Stimulated activated naive CD4-positive, alpha-beta T cell (primary cell): Measurements from ENCODE around the gene TREH.

Source experiments
- DNase-seq, 6 experiments: peaks; one replicate each; lab custom pipeline; 2025; lab: John Stamatoyannopoulos, UW

TREH gene

GRCh38 chr11:118629761-118630661 lies 49.4 kb downstream of the TREH start:
- no peak for DNase-seq

GRCh38 chr11:118628861-118629549 lies 50.4 kb downstream of the TREH start:
- no peak for DNase-seq

- DNase-seq, result no peak
These were observed 51.0 kb downstream of the TREH start for GRCh38 chr11:118628432-118628831.

GRCh38 chr11:118628031-118628430 lies 51.4 kb downstream of the TREH start:
- DNase-seq, result no peak

- no peak for DNase-seq
These were observed 51.9 kb downstream of the TREH start for GRCh38 chr11:118627566-118627965.

- DNase-seq, result no peak
These were observed 53.5 kb downstream of the TREH start for GRCh38 chr11:118625976-118626375.

GRCh38 chr11:118625036-118625690 lies 54.3 kb downstream of the TREH start:
- DNase-seq, result no peak

GRCh38 chr11:118623269-118623655 lies 56.2 kb downstream of the TREH start:
- no peak for DNase-seq

GRCh38 chr11:118622376-118623268 lies 56.8 kb downstream of the TREH start:
- DNase-seq, result no peak

- DNase-seq, result no peak
These were observed 57.6 kb downstream of the TREH start for GRCh38 chr11:118621784-118622375.

- DNase-seq, result peak in 2 of 6 experiments; percentile 3
These were observed 58.2 kb downstream of the TREH start for GRCh38 chr11:118621071-118621783.

GRCh38 chr11:118620529-118621070 lies 58.9 kb downstream of the TREH start:
- no peak for DNase-seq

- no peak for DNase-seq
These were observed 59.8 kb downstream of the TREH start for GRCh38 chr11:118619444-118620197.

GRCh38 chr11:118618991-118619375 lies 60.5 kb downstream of the TREH start:
- DNase-seq, result no peak

GRCh38 chr11:118618115-118618990 lies 61.1 kb downstream of the TREH start:
- DNase-seq, result no peak

- DNase-seq, result no peak
These were observed 63.5 kb downstream of the TREH start for GRCh38 chr11:118615976-118616371.

GRCh38 chr11:118615282-118615975 lies 64.0 kb downstream of the TREH start:
- no peak for DNase-seq

GRCh38 chr11:118614511-118614910 lies 64.9 kb downstream of the TREH start:
- DNase-seq, result no peak
